Breast epithelium (tissue), 3 donors: Measurements from ENCODE around the gene POLR2J3.
"Not testable (repeated sequence)": the region's sequence is repeated elsewhere in the genome, so short reads cannot be mapped to it uniquely, and the experiment has no call there.

Source experiments
- CTCF ChIP-seq, 3 donors: fragments of 450-650 bp; IDR thresholded peaks; one replicate each; pipeline ENCODE4 v1.5.1; 2016 to 2017; ENCODE audit warnings: antibody characterized with exemption in 3 of 3, mild to moderate bottlenecking in 3 of 3, moderate library complexity in 3 of 3
- POLR2A ChIP-seq: fragments of 450-650 bp; IDR thresholded peaks from one replicate; pipeline ENCODE4 v1.6.1; 2016; ENCODE audit warnings: antibody characterized with exemption, mild to moderate bottlenecking, moderate library complexity

DNA sequence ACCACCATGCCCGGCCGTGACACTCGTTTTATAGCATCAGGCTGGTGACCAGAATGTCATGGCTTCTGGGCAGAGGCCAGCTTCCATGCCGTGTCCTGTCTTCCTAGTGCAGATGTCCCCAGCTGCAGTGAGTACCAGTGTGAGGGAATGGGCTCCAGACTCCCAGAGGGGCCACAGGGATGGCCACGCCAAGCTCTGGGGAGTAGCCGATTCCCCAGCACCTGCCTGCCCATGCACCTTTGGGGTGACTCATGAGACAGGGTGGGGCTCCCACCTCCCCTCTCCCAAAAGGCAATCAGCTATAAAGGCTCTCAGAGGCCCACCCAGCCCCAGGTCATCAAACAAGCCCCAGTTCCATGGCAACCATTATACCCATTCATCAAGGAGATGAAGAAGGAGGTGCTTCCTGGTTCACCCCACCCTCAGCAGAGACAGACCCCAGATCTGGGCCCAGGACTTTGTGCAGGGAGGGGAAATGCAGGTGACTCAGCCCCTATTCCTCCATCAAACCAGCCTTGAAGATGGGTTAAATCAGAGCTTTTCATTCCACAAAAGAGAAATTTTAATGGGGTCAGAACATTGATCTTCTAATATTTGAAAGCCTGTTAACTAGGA, 21.5 kb downstream of the POLR2J3 start, which contains the start of gene SPDYE2:
- not testable (repeated sequence) for TF ChIP-seq CTCF (IDR thresholded peaks at IDR 0.05); POLR2A
